Measurements from ENCODE around the gene PALD1. TPM values are rescaled to one million over a fixed set of nuclear protein-coding genes. Genes with fewer than 3 reads are reported as not detected.

The PALD1 gene
- total RNA-seq, 3 donors from 2014 or later, result 1.9 to 7.5 (median 5.9) TPM

GRCh38 chr10:70573599-70574506 lies 95.3 kb downstream of the PALD1 start:
- no peak overlapping the region for H3K4me3 ChIP-seq
- H3K36me3 ChIP-seq, result no peaks in the 10 kb centered on the region
- no peak for DNase-seq (ENCODE audit: low spot score in 2 of 2)
- no peak for TF ChIP-seq CTCF (IDR thresholded peaks at IDR 0.05)
- no peaks in the 10 kb centered on the region for H3K4me1 ChIP-seq
- intact Hi-C loops (cut with DNase I; ENCODE audit: low total_unique reads), result no loop called here
- no peaks in the 10 kb centered on the region for H3K9me3 ChIP-seq
- H3K27ac ChIP-seq, result no peak overlapping the region
- H3K27me3 ChIP-seq, result no peaks in the 10 kb centered on the region

- TF ChIP-seq CTCF (IDR thresholded peaks at IDR 0.05), result no peak
- TF ChIP-seq POLR2AphosphoS5 (IDR thresholded peaks at IDR 0.05), result no peak
- TF ChIP-seq POLR2A (IDR thresholded peaks at IDR 0.05), result no peak
- intact Hi-C loops (cut with DNase I; ENCODE audit: low total_unique reads), result no loop called here
- H3K4me3 ChIP-seq, result no peak overlapping the region
- no peak for DNase-seq (ENCODE audit: low spot score in 2 of 2)
- H3K9me3 ChIP-seq, result no peaks in the 10 kb centered on the region
- H3K36me3 ChIP-seq, result no peaks in the 10 kb centered on the region
- H3K27ac ChIP-seq, result no peak overlapping the region
- no peaks in the 10 kb centered on the region for H3K27me3 ChIP-seq
- H3K4me1 ChIP-seq, result no peaks in the 10 kb centered on the region
Observed at GRCh38 chr10:70575486-70575873, 96.9 kb downstream of the PALD1 start.

GRCh38 chr10:70575874-70576802 lies 97.6 kb downstream of the PALD1 start:
- Histone ChIP-seq H3K27me3 (no peaks in the 10 kb centered on the region), H3K4me1 (no peaks in the 10 kb centered on the region), H3K27ac (no peak overlapping the region), H3K36me3 (no peaks in the 10 kb centered on the region), H3K4me3 (no peak overlapping the region), H3K9me3 (no peaks in the 10 kb centered on the region)
- intact Hi-C loops (cut with DNase I; ENCODE audit: low total_unique reads), result no loop called here
- DNase-seq (ENCODE audit: low spot score in 2 of 2), result no peak
- TF ChIP-seq CTCF (IDR thresholded peaks at IDR 0.05) (no peak), POLR2A (IDR thresholded peaks at IDR 0.05) (no peak), POLR2AphosphoS5 (IDR thresholded peaks at IDR 0.05) (no peak)

GRCh38 chr10:70576803-70577517 lies 98.4 kb downstream of the PALD1 start:
- no peaks in the 10 kb centered on the region for H3K9me3 ChIP-seq
- no peaks in the 10 kb centered on the region for H3K4me1 ChIP-seq
- H3K4me3 ChIP-seq, result no peak overlapping the region
- H3K36me3 ChIP-seq, result no peaks in the 10 kb centered on the region
- H3K27ac ChIP-seq, result no peak overlapping the region
- TF ChIP-seq POLR2AphosphoS5 (IDR thresholded peaks at IDR 0.05) (no peak), POLR2A (IDR thresholded peaks at IDR 0.05) (no peak), CTCF (IDR thresholded peaks at IDR 0.05) (no peak)
- intact Hi-C loops (cut with DNase I; ENCODE audit: low total_unique reads), result no loop called here
- no peak for DNase-seq (ENCODE audit: low spot score in 2 of 2)
- no peaks in the 10 kb centered on the region for H3K27me3 ChIP-seq

Data from breast epithelium (tissue), 4 donors.